ENCODE results near the gene FKBP10. TPM values are rescaled to one million over a fixed set of nuclear protein-coding genes. Genes with fewer than 3 reads are reported as not detected.
"Not testable (repeated sequence)": the region's sequence is repeated elsewhere in the genome, so short reads cannot be mapped to it uniquely, and the experiment has no call there.

FKBP10 gene
- total RNA-seq, 3 donors from 2014 or later (not counting 1 experiment from before 2014, with no cell fraction given): 5.6 to 8.8 (median 6.0) TPM

- Mint-ChIP-seq H3K4me3 (peak within 1 kb of the TSS; percentile 81), H3K27me3 (ENCODE audit: low read depth in 2 of 2) (peaks cover 0 to 6% of the 10 kb centered on the region in 2 donors), H3K4me1 (peaks cover 6% of the 10 kb centered on the region in 2 donors), H3K27ac (no peak within 1 kb of the TSS), H3K9me3 (no peaks in the 10 kb centered on the region), H3K36me3 (no peaks in the 10 kb centered on the region)
- no peak for DNase-seq
- no peaks in the 10 kb centered on the region for H3K27me3 ChIP-seq (ENCODE audit: control insufficient read depth, insufficient read depth, low read length)
- H3K4me1 ChIP-seq (ENCODE audit: control insufficient read depth, insufficient read depth, low read length): peaks cover 14% of the 10 kb centered on the region
- TF ChIP-seq CTCF (IDR thresholded peaks at IDR 0.05): no peak
- H3K4me3 ChIP-seq (ENCODE audit: low read length): peak within 1 kb of the TSS; percentile 70
- intact Hi-C loops (cut with micrococcal nuclease): no loop called here
- no peaks in the 10 kb centered on the region for H3K9me3 ChIP-seq (ENCODE audit: control insufficient read depth, insufficient read depth, low read length)
- 95% methylated on average over 15 of the region's 15 CpGs for WGBS (ENCODE audit: insufficient coverage)
- no peak for ATAC-seq
- H3K36me3 ChIP-seq (ENCODE audit: control insufficient read depth, insufficient read depth, low read length): no peaks in the 10 kb centered on the region
- no peak within 1 kb of the TSS for H3K27ac ChIP-seq (ENCODE audit: low read length)
Observed at GRCh38 chr17:41837761-41838538, 25.1 kb downstream of the FKBP10 start, which contains the start of gene KLHL10. TSS of gene KLHL10 (plus strand) at chr17:41837825. CDS start at chr17:41837933, 108 bp downstream.

GRCh38 chr17:41839448-41839847 is 26.6 kb downstream of the FKBP10 start:
- not testable (repeated sequence) for H3K4me3 Mint-ChIP-seq; H3K27me3 ChIP-seq (ENCODE audit: control insufficient read depth, insufficient read depth, low read length)
- 100% methylated on average over 2 of the region's 2 CpGs for WGBS (ENCODE audit: insufficient coverage)

GRCh38 chr17:41840781-41841180 is 28.0 kb downstream of the FKBP10 start:
- ATAC-seq; H3K4me1 ChIP-seq (ENCODE audit: control insufficient read depth, insufficient read depth, low read length); H3K27me3 ChIP-seq (ENCODE audit: control insufficient read depth, insufficient read depth, low read length); H3K4me1 Mint-ChIP-seq; DNase-seq; H3K27ac ChIP-seq (ENCODE audit: low read length); H3K4me3 Mint-ChIP-seq; H3K36me3 ChIP-seq (ENCODE audit: control insufficient read depth, insufficient read depth, low read length); H3K27ac Mint-ChIP-seq; H3K9me3 ChIP-seq (ENCODE audit: control insufficient read depth, insufficient read depth, low read length); H3K9me3 Mint-ChIP-seq; intact Hi-C loops (cut with micrococcal nuclease); H3K4me3 ChIP-seq (ENCODE audit: low read length); H3K36me3 Mint-ChIP-seq; H3K27me3 Mint-ChIP-seq (ENCODE audit: low read depth in 2 of 2): not testable (repeated sequence)
- 83% methylated on average over 6 of the region's 6 CpGs for WGBS (ENCODE audit: insufficient coverage)

More at GRCh38 chr17:41839448-41839847, 26.6 kb downstream of the FKBP10 start:
- DNase-seq; H3K27ac Mint-ChIP-seq; H3K36me3 ChIP-seq (ENCODE audit: control insufficient read depth, insufficient read depth, low read length); H3K27ac ChIP-seq (ENCODE audit: low read length); H3K36me3 Mint-ChIP-seq; H3K27me3 Mint-ChIP-seq (ENCODE audit: low read depth in 2 of 2); ATAC-seq; intact Hi-C loops (cut with micrococcal nuclease); H3K9me3 ChIP-seq (ENCODE audit: control insufficient read depth, insufficient read depth, low read length); H3K9me3 Mint-ChIP-seq; H3K4me3 ChIP-seq (ENCODE audit: low read length); H3K4me1 Mint-ChIP-seq: not testable (repeated sequence)
- peaks cover 14% of the 10 kb centered on the region for H3K4me1 ChIP-seq (ENCODE audit: control insufficient read depth, insufficient read depth, low read length)

GRCh38 chr17:41844971-41845370 is 32.2 kb downstream of the FKBP10 start:
- DNase-seq (no peak), ATAC-seq (no peak)
- intact Hi-C loops (cut with micrococcal nuclease): no loop called here
- H3K27me3 Mint-ChIP-seq (ENCODE audit: low read depth in 2 of 2): no peaks in the 10 kb centered on the region
- Histone ChIP-seq H3K36me3 (ENCODE audit: control insufficient read depth, insufficient read depth, low read length) (peaks cover 4% of the 10 kb centered on the region), H3K4me1 (ENCODE audit: control insufficient read depth, insufficient read depth, low read length) (no peaks in the 10 kb centered on the region), H3K27ac (ENCODE audit: low read length) (no peak overlapping the region), H3K27me3 (ENCODE audit: control insufficient read depth, insufficient read depth, low read length) (no peaks in the 10 kb centered on the region), H3K9me3 (ENCODE audit: control insufficient read depth, insufficient read depth, low read length) (no peaks in the 10 kb centered on the region), H3K4me3 (ENCODE audit: low read length) (no peak overlapping the region)
- H3K4me3 Mint-ChIP-seq: no peak overlapping the region
- 97% methylated on average over 5 of the region's 6 CpGs for WGBS (ENCODE audit: insufficient coverage)
- H3K9me3 Mint-ChIP-seq: no peaks in the 10 kb centered on the region
- peaks cover 6 to 15% of the 10 kb centered on the region in 2 donors for H3K4me1 Mint-ChIP-seq
- TF ChIP-seq CTCF (IDR thresholded peaks at IDR 0.05): no peak
- no peak overlapping the region for H3K27ac Mint-ChIP-seq
- H3K36me3 Mint-ChIP-seq: no peaks in the 10 kb centered on the region
